ENCODE measurements around the gene NOS1AP. TPM values are rescaled to one million over a fixed set of nuclear protein-coding genes. Genes with fewer than 3 reads are reported as not detected.

NOS1AP gene
- total RNA-seq, 1 donor from 2014 or later = 0.20 TPM

DNA sequence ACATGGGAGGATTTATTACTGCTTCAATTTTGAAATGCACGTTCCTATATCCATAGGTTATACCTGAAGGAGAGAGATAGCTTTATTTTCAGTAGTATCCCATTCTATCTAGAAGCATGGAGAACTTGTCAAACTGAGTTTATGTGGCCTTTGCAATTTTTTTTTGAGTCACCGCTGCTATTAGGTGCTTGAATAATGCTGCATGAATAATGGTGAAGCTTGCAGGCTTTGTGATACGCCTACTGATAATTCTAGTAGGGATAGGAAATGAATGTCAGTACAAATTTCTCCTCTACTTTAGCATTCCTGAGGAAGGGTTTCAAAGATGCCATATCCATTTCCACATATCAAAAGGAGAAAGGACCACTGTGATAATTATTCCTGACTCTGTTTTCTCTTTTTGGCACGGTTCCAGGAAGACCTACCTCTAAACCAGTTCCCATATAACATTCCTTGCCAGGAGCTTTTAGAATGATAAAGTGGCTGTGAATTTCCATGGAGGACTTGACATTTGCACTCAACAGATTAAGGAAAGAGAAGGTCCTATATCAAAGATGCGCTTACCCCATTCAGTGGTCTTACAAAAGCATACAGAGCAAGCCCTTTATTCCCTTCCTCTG, 223.7 kb downstream of the NOS1AP start:
- no peak for DNase-seq (ENCODE audit: low read depth in 2 of 2)

DNA sequence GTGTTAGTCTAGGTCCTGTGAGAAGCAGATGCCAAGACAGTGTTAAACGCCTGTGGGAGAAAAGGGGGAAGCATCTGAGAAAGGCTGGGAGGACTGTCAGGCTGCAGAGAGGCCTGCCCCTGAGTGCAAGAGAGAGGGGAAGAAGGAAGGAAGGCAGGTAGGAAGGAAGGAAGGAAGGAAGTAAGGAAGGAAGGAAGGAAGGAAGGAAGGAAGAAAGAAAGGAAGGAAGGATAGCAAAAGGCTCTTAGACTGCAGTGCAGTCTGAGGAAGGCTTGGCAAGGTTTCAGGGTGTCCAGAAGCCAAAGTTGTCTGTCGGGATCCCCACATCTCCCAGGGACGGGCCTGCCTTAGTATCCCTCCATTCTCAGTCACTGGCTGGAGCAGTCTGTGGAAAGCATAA, 224.5 kb downstream of the NOS1AP start:
- DNase-seq (ENCODE audit: low read depth in 2 of 2) = no peak

DNA sequence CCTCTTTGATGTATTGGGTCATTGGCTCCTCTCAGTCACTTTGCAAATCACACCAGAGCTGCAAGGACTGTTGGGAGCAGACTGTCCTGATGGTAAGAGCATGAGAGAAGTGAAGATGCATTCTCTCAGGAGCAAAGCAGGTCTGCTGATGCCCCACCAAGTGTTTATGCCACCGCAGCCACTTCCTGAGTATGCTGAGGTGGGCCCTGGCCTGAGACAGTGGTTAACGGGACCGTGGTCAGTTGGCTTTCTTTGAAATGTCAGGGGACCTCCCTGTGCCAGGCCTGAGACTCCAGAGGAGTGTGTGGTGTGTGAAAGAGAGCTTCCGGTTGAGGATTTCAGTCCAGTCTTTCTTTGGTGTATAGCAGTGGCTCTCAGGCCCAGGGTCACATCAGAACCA, 227.7 kb downstream of the NOS1AP start:
- no peak for DNase-seq (ENCODE audit: low read depth in 2 of 2)

DNA sequence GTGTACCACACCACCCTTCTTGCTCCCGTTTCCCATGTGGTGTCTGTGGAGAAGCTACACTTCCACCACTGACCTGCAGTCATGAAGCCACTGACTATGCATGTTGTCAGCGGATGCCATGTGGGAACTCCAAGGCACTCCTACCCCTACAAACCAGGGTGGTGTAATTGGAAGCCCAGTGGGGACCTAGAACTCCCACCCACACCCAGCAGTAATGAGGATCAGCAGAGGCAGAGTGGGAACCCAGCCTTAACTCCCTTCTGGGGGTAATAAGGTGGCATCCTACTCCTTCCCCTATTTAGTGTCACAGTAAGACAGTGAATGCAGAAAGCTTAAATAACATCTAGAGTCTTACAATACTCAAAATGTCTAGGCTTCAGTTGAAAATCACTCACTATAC, 228.8 kb downstream of the NOS1AP start:
- DNase-seq (ENCODE audit: low read depth in 2 of 2) = no peak

DNA sequence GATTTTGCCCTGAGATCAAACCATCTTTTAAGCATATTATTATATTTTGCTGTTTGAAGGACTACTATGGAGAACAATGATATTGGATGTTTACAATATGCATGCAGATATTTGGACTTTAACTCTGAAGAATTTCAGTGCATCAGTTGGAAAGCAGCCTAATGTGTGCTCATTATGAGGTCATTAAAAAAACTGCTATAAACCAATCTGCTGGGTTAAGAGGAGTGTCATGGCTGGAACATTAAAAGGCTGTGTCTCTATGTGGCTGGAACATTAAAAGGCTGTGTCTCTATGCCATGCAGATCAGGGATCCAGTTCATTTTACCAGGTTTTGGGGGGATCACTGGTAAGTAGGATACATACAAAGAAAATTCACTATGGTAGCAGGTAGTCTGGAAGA, 229.5 kb downstream of the NOS1AP start:
- DNase-seq (ENCODE audit: low read depth in 2 of 2) = no peak

DNA sequence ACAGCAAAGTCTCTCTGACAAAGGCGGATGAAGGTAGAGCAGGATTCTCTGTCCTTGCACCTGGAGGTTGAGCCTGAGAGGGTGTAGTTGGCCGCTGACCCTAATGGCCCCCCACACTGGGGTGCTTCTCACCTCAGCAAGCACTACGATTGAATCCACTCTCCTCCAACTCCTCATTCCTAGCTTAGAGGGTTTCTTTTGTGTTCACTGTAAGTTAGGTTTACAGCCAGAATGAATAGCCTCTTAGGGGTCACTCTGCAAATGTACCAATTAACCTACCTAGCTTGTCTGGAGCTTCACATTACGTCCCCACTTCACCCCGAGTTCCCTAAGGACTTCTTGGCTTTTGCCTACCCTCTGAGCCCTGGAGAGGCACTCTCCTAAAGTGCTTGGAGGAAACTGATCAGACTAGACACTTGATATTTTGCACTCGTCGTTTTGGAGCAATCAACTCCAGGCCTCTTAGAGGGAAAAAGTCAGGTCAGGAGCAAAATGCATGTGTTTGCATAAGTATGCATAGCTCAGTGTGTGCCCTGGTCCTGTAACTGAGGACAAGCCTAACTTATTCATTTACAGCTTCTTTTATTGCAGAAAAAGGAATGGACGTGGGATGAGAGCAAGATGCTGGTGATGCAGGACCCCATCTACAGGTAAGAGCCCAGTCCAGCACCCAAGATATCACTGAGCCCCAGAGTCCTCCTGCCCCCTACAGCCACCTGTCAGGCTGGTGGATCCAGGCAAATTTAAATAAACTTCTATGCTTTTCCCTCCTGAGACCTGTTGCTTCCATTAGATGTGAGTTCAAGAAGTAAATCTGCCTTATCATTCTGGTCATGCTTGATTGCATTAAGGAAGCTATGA, 230.8 kb downstream of the NOS1AP start:
- no peak for DNase-seq (ENCODE audit: low read depth in 2 of 2)

DNA sequence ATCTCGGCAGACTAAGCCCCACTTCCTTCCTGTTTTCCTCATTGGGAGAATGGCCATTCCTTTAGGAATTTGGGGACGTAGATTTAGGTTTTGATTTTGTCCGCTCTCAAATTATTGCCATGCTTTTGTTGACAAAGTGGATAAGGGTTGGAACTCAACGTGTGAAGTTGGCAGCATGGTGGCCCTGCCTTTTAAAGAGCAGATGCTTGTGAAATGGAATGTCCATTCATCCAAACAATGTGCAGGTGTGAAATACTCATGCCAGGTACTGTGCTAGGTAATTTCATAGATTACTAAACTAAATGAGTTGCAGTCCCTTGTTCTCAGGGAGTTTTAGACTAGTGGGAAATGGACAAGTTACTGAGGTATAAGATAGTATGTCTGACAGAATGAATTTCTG, 232.2 kb downstream of the NOS1AP start:
- no peak for DNase-seq (ENCODE audit: low read depth in 2 of 2)

DNA sequence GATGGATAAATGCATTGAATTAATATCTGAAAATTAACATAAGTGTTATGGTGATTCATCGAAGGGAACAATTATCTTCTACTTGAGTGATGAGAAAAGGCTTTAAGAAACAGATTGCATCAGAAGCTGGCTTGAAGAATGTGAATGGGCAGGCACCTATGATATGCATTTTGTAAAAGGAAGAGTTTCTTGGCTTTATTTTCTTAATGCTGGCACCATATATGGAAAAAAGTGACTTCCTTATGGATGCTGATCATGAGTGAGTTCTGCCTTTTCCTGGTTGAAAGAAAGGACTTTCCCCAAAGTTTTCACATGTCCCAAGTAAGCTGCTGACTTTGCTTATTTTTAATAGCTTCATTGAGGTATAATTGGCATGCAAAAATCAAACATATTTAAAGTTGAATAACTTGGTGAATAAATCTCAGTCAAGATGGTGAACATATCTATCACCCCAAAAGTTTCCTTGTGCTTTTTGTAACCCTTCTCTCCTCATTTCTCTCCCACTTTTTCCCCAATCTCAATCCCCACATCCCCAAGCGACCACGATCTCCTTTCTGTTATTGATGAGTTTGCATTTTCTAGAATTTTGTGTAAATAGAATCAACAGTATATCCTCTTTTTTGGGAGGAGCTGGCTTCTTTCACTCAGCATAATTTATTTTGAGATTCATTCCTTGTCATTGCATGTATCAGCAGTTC, 233.0 kb downstream of the NOS1AP start:
- no peak for DNase-seq (ENCODE audit: low read depth in 2 of 2)

DNA sequence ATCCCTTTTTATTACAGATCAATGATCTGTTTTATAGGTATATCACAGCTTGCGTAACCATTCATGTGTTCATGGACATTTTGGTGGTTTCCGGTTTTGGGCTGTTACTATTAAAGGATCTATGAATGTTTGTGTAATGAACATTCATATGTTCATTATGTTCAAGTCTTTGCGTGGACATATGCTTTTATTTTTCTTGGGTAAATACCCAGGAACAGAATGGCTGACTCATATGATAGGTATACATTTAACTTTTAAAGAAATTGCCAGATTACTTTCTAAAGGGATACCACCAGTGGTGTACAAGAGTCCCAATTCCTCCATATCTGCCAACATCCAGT, 233.5 kb downstream of the NOS1AP start:
- DNase-seq (ENCODE audit: low read depth in 2 of 2) = peak in 1 of 2 donors; percentile 11

DNA sequence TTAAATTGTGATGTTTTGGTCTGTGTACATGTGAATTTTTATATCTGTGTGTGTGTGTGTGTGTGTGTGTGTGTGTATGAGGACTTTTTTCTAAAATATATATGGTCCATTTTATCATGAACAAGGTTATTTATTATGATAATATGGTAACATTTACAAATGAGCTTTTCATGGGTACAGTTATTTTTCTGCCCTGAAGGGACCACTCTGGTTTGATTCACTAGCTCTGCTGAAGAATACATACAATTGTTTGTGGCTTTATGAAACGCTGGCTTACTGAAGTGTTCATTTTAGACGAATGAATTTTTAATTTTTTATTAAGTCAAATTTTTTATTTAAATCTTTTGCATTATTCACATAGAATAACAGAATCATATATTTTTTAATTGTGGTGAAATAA, 235.2 kb downstream of the NOS1AP start:
- DNase-seq (ENCODE audit: low read depth in 2 of 2) = no peak

DNA sequence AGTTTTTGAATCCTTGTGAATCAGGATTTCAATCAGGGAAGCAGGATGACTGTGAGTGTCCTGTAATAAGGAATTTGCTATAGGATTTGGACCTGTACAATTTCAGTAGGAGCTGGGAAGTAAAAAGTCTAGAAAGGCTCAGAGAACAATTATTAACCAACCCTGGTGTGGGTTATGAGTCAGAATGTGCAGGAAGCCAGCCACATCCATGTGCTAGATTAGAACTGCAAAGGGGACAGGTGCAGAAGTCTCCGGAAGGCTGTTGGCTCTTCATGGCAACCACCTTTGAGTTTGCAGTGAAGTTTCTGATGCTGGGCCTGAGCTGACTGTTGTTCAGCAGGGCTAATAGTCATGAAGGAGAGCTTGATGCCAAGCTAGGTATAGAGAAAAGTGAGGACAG, 236.5 kb downstream of the NOS1AP start:
- peak in 1 of 2 donors; percentile 82 for DNase-seq (ENCODE audit: low read depth in 2 of 2)

DNA sequence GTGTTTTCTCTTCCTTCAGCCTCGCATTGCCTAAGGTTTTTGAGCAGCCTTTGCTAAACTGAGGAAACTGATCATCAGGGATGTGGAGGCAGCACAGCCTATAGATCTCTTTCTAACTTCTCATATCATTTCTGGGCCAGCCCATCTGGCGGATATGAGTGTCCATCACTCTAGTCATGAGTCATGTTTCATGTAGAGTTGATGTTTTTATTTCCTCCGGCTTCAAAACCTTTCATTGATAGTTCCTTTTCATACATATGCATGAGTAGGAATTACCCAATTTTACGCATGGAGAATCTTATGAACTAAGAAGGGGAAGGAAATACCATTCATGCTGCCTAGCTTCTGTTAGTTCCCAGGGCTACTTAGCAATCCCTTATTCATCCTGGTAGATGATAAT, 240.8 kb downstream of the NOS1AP start:
- DNase-seq (ENCODE audit: low read depth in 2 of 2) = peak in 1 of 2 donors; percentile 91

DNA sequence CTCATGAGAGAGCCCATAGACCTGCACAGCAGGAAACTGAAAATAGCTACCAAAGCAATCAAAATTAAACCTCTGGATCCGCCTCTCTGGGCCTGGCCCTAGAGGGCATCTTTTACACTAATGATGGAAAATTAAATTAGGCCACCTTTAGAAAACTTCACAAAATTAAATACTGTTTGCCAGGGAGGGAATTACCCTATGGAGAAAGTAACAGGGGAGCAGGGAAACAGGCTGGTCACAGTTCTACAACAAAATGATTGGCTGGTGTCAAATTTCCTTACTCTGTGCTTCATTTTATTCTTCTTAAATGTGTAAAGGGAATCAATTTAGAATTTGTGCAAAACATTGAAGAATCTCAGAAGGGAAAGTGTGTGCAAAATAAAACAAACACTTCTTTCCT, 244.7 kb downstream of the NOS1AP start:
- no peak for DNase-seq (ENCODE audit: low read depth in 2 of 2)

DNA sequence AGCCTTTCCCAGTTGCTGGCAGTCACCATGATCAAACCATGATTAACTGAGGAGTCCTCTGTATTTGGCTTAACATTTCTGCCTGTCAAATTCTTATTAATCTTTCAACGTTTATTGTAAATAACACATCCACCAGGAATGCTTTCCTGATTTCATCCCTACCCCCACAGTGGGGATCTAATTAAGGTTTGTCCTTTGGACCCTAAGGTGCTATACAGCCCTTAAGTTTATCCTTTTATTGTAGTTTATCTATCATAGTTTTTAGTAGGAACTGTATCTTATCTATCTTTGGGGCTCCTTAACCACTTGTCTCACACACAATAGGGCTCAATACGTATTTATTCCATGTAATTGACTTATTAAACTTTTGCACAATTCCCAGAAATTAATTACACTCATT, 246.2 kb downstream of the NOS1AP start:
- DNase-seq (ENCODE audit: low read depth in 2 of 2) = no peak

DNA sequence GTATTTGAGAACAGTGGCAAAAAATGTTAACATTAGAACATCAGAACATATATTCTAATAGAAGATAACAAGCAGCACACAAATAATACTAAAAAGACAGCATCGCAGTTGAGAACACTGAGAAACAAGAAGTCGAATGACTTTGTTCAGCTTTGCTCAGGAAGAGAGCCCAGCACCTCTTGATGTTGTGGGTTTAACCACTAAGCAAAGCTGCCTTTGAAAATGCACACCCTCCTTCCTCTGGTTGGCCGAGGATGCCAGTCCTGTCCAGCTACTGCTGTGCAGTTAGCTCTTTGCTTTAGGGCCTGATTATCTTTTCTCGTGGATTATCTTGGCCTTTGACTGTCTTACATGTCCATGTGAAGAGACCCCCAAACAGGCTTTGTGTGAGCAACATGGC, 246.7 kb downstream of the NOS1AP start:
- no peak for DNase-seq (ENCODE audit: low read depth in 2 of 2)

DNA sequence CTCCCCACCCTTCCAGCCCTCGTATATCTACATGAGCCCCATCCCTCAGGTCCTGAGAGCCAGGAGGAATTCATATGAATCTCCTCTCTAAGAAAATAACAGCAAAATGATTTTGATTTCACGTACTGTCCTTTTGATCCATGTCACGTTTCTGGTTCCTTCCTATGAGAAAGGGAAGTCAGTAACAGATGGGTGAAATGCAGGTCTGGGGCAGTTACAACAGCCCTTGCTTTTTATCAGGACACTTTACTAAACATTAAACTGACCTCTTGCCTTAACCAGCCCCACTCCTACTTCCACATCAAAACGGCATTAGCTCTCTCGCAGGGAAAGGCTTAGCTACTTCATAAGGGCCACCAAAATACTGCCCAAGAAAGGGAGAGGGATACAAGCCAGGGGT, 248.1 kb downstream of the NOS1AP start:
- no peak for DNase-seq (ENCODE audit: low read depth in 2 of 2)

DNA sequence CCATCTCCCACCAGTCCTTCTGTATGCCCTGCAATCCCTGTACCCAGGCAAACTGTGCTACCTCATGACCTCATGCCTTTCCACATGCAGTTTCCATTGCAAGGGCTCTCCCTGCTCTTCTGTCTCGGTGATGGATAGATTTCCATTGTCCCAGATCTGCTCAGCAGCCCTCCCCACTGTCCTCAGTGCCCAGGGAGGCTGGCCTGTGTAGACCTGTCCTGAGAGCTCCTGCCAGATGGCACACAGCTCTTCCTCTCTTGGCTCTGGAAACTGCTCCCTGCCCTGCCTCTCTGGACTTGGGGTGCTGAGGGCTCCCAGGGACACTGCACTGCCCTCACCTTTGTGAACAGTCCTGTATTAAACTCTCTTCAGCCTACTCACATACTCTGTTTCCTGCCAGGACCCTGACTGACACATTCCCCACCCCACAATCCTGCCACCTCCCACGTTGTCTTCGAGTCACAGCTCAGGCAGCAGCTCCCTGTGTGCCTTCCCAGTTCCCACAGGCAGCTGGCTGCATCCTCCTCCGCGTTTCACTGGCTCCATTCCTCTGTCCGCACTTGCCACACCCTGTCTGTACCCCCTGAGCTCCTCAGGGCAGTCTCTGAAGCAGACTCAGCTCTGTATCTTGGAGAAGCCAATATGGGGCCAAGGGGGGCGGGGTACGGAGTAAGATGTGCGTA, 250.1 kb downstream of the NOS1AP start:
- DNase-seq (ENCODE audit: low read depth in 2 of 2) = peak in 1 of 2 donors; percentile 9

DNA sequence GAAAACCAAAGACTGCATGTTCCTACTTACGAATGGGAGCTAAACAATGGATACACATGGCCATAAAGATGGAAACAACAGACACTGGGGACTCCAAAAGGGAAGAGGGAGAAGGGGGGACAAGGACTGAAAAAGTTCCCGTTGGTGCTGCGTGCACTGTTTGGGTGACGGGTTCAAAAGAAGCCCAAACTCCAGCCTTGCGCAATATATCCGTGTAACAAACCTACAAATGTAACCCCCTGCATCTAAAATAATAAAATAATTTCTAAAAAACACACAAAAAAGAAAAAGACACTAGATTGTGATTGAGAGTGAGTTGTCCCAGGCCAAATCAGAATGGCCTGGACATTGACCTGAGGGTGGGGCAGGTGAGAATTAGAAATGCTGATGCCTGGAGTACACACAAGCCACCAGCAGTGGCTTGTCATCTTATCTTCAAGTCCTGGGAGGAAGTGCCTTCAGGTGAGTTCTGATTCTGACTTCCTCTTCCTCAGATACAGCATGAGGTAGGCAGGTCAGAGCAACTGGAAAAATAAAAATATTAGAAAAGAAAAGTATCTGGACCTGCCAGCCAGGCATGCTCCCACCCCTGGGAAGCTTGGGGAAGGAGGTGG, 252.4 kb downstream of the NOS1AP start:
- DNase-seq (ENCODE audit: low read depth in 2 of 2) = no peak

DNA sequence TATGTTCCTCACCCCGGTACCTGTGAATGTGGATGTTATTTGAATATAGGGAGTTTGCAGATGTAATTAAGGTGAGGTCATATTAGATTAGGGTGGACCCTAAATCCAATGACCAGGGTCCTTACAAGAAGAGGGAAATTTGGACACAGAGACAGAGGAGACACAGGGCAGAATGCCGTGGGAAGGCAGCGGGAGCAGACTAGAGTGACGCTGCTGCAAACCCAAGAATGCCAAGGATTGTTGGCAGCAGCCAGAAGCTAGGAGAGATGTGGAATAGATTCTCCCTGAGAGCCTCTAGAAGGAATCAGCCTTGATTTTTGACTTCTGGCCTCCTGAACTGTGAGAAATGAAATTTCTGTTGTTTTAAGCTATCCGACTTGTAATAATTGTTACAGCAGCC, 253.5 kb downstream of the NOS1AP start:
- DNase-seq (ENCODE audit: low read depth in 2 of 2) = no peak

DNA sequence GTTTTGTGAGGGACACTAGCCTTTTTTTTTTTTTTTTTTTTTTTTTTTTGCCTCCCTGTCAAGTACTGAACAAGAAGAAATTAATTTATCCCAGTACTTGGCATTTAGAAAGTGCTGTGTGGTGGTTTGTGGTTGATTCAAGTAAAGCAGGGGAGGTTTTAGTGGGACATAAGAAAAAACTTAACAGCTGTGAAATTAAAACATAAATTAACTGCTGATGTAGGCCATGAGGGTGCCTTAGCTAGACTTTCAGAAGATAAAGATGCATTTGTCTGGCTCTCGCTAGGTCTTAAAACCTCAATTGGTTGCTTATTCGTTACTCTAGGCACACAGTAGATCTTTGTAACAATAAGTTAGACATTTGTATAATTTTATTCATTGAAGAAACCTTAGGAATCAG, 254.9 kb downstream of the NOS1AP start:
- DNase-seq (ENCODE audit: low read depth in 2 of 2) = no peak

DNA sequence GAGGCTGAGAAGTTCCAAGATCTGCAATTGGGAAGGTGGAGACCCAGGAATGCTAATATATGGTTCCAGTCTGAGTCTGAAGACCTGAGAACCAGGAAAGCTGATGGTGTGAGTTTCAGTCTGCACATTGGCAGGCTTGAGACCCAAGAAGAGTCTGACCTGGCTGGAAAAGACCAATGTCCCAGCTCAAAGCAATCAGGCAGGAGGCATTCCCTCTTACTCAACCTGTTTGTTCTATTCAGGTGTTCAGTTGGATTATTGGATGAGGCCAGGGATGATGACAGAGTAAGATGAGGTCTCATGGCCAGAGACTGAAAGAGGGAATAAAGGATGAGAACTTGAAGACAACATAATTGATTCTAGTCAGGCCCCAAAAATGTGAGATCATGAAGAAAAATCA, 257.1 kb downstream of the NOS1AP start:
- no peak for DNase-seq (ENCODE audit: low read depth in 2 of 2)

All from lung microvascular endothelial cell (primary cell).